Parietal lobe (tissue), 1 donor: ENCODE data around the gene EVC2. TPM values are rescaled to one million over a fixed set of nuclear protein-coding genes. Genes with fewer than 3 reads are reported as not detected.

Source experiments
- total RNA-seq: library from RNA; depleted of rRNA; stranded (reverse); fragments of >200 nt; gene quantifications from one replicate; pipeline ENCODE4 v1.2.3, GENCODE V29; 2014

EVC2 gene
- total RNA-seq, result 2.5 TPM

GRCh38 chr4:5708449-5709206 is at the start of gene EVC2:
Gene EVC2 (minus strand): TSS chr4:5708559. CDS start chr4:5708513, 46 bp downstream.

GRCh38 chr4:5710961-5711478 is 2.7 kb upstream of the EVC2 start, which contains the start of gene EVC:
Gene EVC (plus strand): TSS chr4:5711201. CDS start chr4:5711381, 180 bp downstream.

Other genes starting within 250 kb of the EVC2 start
- gene EVC, start 2.6 kb upstream of the EVC2 start, total RNA-seq, result 7.5 TPM
- gene CRMP1, start 184.5 kb upstream of the EVC2 start, total RNA-seq, result 680 TPM